BJ (cell line): ENCODE results near the gene TAP2. TPM values are rescaled to one million over a fixed set of nuclear protein-coding genes. Genes with fewer than 3 reads are reported as not detected.

Experiments
- CTCF ChIA-PET: fragments of 350-600 bp; formaldehyde crosslinking; extraction: SDS; loops from one replicate; lab custom pipeline; 2021; ENCODE audit warnings: antibody characterized with exemption, inconsistent platforms; lab: Yijun Ruan, JAX
- POLR2A ChIA-PET: fragments of 300-600 bp; sonication (Branson Sonifier 250); formaldehyde crosslinking; extraction: SDS; loops from one replicate; lab custom pipeline; 2021; ENCODE audit warnings: antibody characterized with exemption; lab: Charles Lee
- DNase-seq: peaks from one replicate; pipeline ENCODE4 v3.0.0-alpha.2; 2011; ENCODE audit warnings: low read depth
- H3K27me3 ChIP-seq: 2 replicates; pipeline ENCODE4 v1.6.0; 2011; ENCODE audit warnings: low read length; ENCODE audit not compliant: control insufficient read depth, insufficient read depth
- H3K36me3 ChIP-seq: 2 replicates; pipeline ENCODE4 v1.5.1; 2011; ENCODE audit warnings: low read length; ENCODE audit not compliant: control insufficient read depth, insufficient read depth
- H3K4me3 ChIP-seq: 2 replicates; pipeline ENCODE4 v1.5.1; 2011; ENCODE audit warnings: low read depth, mild to moderate bottlenecking, control low read depth, low read length
- polyA plus RNA-seq: library from polyadenylated mRNA; depleted of rRNA; stranded (reverse); fragments of >200 nt; gene quantifications from 2 replicates; pipeline ENCODE4 v1.2.3, GENCODE V29; 2011
- TF ChIP-seq, protein P1 (sequence below): IDR thresholded peaks from 2 replicates; pipeline ENCODE4 v1.5.1; 2011; ENCODE audit warnings: low read depth, mild to moderate bottlenecking, control low read depth, inconsistent platforms, low read length, moderate library complexity; ENCODE audit not compliant: insufficient read depth

The TAP2 gene
- polyA plus RNA-seq, 1 experiment: 25.4 TPM

DNA sequence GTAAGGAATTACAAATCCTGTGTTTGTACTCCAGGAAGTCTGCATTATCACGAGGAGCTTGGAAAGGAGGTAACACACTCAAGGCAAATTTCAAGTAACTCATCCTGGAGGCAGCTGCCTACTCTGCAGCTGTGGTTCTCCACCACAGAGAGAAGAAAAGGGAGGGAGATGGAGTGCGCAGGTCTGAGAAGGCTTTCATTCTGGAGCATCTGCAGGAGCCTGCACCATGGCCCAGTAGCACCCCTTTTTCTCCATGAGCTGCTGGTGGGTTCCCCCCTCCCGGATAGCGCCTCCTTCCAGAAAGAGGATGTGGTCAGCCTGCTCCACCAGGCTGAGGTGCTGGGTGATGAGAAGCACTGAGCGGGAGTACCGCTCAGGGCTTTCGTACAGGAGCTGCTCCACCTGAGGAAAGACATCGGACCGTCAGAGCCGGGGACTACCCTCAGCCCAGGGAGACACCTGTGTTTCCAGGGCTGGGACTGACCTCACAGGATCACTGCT is 6.9 kb upstream of the TAP2 start:
- no peak for DNase-seq
- TF ChIP-seq, protein P1, sequence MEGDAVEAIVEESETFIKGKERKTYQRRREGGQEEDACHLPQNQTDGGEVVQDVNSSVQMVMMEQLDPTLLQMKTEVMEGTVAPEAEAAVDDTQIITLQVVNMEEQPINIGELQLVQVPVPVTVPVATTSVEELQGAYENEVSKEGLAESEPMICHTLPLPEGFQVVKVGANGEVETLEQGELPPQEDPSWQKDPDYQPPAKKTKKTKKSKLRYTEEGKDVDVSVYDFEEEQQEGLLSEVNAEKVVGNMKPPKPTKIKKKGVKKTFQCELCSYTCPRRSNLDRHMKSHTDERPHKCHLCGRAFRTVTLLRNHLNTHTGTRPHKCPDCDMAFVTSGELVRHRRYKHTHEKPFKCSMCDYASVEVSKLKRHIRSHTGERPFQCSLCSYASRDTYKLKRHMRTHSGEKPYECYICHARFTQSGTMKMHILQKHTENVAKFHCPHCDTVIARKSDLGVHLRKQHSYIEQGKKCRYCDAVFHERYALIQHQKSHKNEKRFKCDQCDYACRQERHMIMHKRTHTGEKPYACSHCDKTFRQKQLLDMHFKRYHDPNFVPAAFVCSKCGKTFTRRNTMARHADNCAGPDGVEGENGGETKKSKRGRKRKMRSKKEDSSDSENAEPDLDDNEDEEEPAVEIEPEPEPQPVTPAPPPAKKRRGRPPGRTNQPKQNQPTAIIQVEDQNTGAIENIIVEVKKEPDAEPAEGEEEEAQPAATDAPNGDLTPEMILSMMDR: no peak
- ChIA-PET CTCF (interaction anchor here (0.9 to 3.3 kb wide), 6 partner anchors 8 to 30 kb away, joined by 3 to 18 read pairs (median 6); partner anchors contain the start of genes PSMB9 and TAP1), POLR2A (no interaction called here)
- Histone ChIP-seq H3K4me3 (no peak overlapping the region), H3K27me3 (no peaks in the 10 kb centered on the region), H3K36me3 (peaks cover 23% of the 10 kb centered on the region)

DNA sequence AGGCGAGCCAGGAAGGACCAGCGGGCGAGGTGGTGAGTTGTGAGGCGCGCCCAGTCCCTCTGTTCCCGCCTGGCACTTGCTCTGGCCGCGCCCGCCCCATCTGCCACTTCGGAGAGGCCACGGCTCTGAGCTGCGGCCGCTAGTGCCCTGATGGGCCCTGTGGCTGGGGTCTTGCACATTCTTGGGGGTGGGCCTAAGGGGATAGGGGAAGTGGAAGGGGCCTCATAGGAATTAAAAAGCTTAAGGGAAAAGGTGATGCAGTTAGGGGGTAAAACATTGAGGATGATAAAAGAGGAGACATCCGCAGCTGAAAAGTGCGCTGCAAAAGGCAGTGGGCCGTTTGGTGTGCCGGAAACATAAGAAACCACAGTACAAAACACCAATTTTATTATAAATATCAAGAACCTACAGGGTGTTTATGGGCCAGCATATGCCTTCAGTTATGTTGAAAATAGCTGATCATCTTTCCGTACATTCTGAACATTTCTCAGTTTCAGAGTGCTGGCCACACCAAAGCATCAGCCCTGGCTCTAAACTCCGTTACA is 6.4 kb upstream of the TAP2 start:
- Histone ChIP-seq H3K36me3 (peaks cover 19% of the 10 kb centered on the region), H3K27me3 (no peaks in the 10 kb centered on the region), H3K4me3 (peak overlapping the region; percentile 61)
- no peak for DNase-seq
- TF ChIP-seq, protein P1: no peak
- ChIA-PET POLR2A (no interaction called here), CTCF (interaction anchor here (0.5 to 3.3 kb wide), 6 partner anchors 8 to 1656 kb away, joined by 3 to 18 read pairs (median 6); partner anchors contain the start of genes PSMB9 and TAP1)

DNA sequence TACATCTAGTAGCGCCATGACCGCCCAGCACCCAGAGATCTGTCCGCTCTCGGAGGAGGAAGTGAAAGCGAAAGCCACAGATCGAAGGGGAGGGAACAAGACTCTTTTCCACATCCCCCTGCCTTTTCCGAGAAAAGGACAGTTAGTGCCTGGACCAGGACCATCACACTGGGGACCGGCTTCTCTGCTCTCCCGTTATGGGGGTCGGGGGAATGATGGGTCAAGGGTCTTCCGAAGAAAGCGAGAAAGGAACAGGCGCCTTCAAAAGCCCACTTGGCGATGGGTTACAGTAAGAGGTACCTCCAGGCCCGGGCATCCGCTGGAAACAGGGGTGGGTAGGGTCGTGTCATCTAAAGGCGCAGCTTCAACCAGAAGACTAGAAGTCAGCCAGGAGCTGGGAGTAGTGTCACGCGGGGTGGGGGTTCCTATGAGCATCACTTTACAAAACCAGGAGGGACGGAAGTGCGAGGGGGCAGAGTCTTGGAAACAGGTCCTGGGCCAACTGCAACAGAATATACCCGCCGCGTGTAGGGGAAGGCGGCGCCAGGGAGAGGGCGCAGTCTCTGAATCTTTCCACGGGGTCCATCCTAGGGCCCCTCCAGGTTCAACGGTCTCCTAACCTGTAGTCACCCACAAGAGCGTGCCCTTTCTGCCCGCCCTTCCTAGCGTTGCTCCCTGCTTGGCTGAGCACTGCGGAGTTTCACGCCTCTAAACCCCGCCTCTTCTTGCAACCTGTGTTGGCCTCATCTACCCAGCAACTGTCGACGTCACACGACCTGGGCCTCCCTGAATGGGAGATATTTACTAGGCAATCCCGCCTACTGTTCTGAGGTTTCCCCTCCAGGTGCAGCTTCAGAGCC is 5.7 kb upstream of the TAP2 start, which contains the start of gene PSMB8:
TSS of gene PSMB8 (minus strand) at position 69 of the 860 bp plus-strand sequence. CDS start at position 18, 51 bp downstream.
- no peaks in the 10 kb centered on the region for H3K27me3 ChIP-seq
- TF ChIP-seq, protein P1: peak; percentile 41
- H3K36me3 ChIP-seq: peaks cover 19% of the 10 kb centered on the region
- peak within 1 kb of the TSS; percentile 61 for H3K4me3 ChIP-seq
- POLR2A ChIA-PET: no interaction called here
- DNase-seq: peak; percentile 72
- CTCF ChIA-PET: interaction anchor here (0.5 to 3.3 kb wide), 7 partner anchors 9 to 1655 kb away, joined by 3 to 18 read pairs (median 6); partner anchors contain the start of genes PSMB9 and TAP1

DNA sequence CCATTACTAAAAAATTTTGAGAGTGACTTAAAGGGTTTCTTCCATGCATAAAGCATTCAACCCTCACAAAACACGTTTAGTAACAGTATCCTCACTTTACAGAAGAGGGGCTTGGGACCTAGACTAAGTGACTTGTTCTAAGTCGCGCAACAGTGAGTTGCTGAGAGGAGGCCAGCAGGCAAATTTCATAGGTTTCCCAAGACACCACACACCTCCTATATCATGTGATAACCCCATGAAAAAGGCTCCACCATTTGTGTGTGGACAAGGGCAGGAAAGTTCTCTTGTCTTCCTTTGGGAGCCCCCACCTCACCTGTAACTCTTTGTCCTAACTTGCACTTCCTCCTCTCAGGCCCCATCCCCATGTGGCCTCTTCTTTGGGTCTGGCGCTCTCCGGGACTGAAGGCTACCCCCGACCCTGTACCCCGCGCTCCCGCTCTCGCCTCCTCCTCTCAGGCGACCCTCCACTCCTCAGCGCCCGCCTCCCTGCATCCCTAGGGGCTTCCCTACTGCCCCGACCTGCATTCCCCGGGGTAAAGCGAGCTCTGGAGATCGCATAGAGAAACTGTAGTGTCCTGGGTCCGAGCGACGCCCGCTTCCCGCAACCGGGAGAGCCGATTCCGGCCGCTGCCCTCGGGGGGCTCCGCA is 4.9 kb upstream of the TAP2 start:
- TF ChIP-seq, protein P1: no peak
- no peak for DNase-seq
- CTCF ChIA-PET: interaction anchor here (0.7 to 3.3 kb wide), 5 partner anchors 12 to 140 kb away, joined by 3 to 18 read pairs (median 6); no protein-coding TSS in a partner anchor
- H3K4me3 ChIP-seq: peak overlapping the region; percentile 61
- POLR2A ChIA-PET: no interaction called here
- H3K27me3 ChIP-seq: no peaks in the 10 kb centered on the region
- H3K36me3 ChIP-seq: peaks cover 15% of the 10 kb centered on the region
